IMR-90 (cell line): Measurements from ENCODE around the gene GALM.

Experiments
- CTCF ChIP-seq: conservative IDR thresholded peaks from 2 replicates; pipeline ENCODE4 v1.5.1; 2012; ENCODE audit warnings: mild to moderate bottlenecking, low read depth, low read length, improper control_type of control experiment
- POLR2A ChIP-seq: IDR thresholded peaks from 2 replicates; pipeline ENCODE4 v1.6.1; 2012; ENCODE audit warnings: mild to moderate bottlenecking, low read depth, low read length
- RFX5 ChIP-seq: IDR thresholded peaks from 2 replicates; pipeline ENCODE4 v1.8.0; 2012; ENCODE audit warnings: low read depth, mild to moderate bottlenecking, low read length, moderate library complexity
- USF2 ChIP-seq: fragments of 150-350 bp; IDR thresholded peaks from 2 replicates; pipeline ENCODE4 v1.6.1; 2017; ENCODE audit warnings: mild to moderate bottlenecking, antibody characterized with exemption, low read length, low read depth

- no peak for TF ChIP-seq RFX5
- TF ChIP-seq POLR2A: no peak
- TF ChIP-seq CTCF: no peak
- TF ChIP-seq USF2: no peak; the same call in 1 of the 2 replicates
These were observed 85.9 kb downstream of the GALM start for GRCh38 chr2:38751596-38752410.
